ENCODE measurements around the gene HID1.

GRCh38 chr17:74937064-74938051 lies 35.2 kb downstream of the HID1 start:
- TF ChIP-seq CTCF (IDR thresholded peaks at IDR 0.05 in 4 of 5, conservative IDR thresholded peaks at IDR 0.05 in 1 of 5), result no peak
- TF ChIP-seq POLR2A (IDR thresholded peaks at IDR 0.05), result no peak
